ENCODE results near the gene CCDC184. TPM values are rescaled to one million over a fixed set of nuclear protein-coding genes. Genes with fewer than 3 reads are reported as not detected.

The CCDC184 gene
- polyA plus RNA-seq, 4 donors = 0.27 to 2.1 TPM; not detected in 2

DNA sequence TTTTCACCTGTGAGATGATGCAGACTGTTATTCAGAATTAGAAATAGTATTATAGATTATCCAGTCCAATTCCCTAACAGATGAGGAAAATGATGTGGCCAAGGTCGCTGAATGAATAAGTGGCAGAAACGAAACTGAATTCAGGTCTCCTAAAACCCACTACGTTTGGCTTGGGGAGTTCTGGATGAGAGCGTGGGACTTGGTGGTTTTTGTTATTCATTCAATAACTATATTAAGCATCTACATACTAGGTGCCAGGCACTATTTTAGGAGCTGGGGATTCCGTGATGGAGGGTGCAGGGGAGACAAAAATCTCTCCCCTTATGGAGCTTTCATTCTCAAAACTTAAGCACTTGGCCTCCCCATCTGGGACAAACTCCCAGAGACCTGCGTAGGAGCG, 813 bp upstream of the CCDC184 start:
- Histone ChIP-seq H3K4me1 (ENCODE audit: control insufficient read depth in 3 of 3, insufficient read depth in 2 of 3, low read depth in 1 of 3, low read length in 2 of 3) (peaks cover 0 to 4% (median 0%) of the 10 kb centered on the region in 3 donors), H3K36me3 (ENCODE audit: control insufficient read depth in 3 of 3, insufficient read depth in 2 of 3, low read depth in 1 of 3, low read length in 3 of 3) (no peaks in the 10 kb centered on the region), H3K4me3 (ENCODE audit: low read depth in 1 of 3, low read length in 3 of 3) (peak overlapping the region in 2 of 3 donors; percentile 27 to 49), H3K9me3 (ENCODE audit: control insufficient read depth in 2 of 2, insufficient read depth in 1 of 2, low read depth in 1 of 2, low read length in 1 of 2) (no peaks in the 10 kb centered on the region), H3K27ac (ENCODE audit: low read depth in 1 of 3, low read length in 2 of 3) (peak overlapping the region in 1 of 3 donors; percentile 3), H3K27me3 (ENCODE audit: control insufficient read depth in 3 of 3, insufficient read depth in 3 of 3, low read length in 3 of 3) (peaks cover 0 to 81% (median 5%) of the 10 kb centered on the region in 3 donors)
- DNase-seq = no peak
- no peak for FAIRE-seq
- WGBS, 3 donors = 3 to 6% (median 5%) methylated on average over 7 of the region's 7 CpGs

DNA sequence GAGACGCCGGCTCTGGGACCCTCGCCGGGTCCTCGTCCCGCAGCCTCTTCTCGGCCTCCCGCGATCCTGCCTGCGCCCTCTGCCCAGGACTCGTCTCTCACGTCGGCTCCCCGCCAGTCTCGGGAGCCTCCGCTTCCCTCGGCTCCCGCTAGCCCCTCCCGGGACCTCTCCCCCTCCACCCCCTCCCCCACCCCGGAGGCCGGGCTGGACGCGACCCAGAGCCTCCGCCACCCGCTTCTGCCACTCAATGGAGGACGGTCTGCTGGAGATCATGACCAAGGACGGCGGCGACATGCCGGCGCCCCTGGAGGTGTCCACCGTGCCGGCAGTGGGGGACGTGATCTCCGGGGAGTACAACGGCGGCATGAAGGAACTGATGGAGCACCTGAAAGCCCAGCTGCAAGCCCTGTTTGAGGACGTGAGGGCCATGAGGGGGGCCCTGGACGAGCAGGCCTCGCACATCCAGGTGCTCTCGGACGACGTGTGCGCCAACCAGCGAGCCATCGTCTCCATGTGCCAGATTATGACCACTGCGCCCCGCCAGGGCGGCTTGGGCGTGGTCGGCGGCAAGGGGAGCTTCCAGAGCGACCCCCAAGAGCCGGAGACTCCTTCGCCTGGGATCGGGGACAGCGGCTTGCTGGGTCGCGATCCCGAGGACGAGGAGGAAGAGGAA, 568 bp downstream of the CCDC184 start:
- 3 to 6% (median 4%) methylated on average over 50 to 61 of the region's 61 CpGs for WGBS, 3 donors
- Histone ChIP-seq H3K9me3 (ENCODE audit: control insufficient read depth in 2 of 2, insufficient read depth in 1 of 2, low read depth in 1 of 2, low read length in 1 of 2) (no peaks in the 10 kb centered on the region), H3K27ac (ENCODE audit: low read depth in 1 of 3, low read length in 2 of 3) (no peak overlapping the region), H3K4me1 (ENCODE audit: control insufficient read depth in 3 of 3, insufficient read depth in 2 of 3, low read depth in 1 of 3, low read length in 2 of 3) (peaks cover 0 to 4% (median 0%) of the 10 kb centered on the region in 3 donors), H3K36me3 (ENCODE audit: control insufficient read depth in 3 of 3, insufficient read depth in 2 of 3, low read depth in 1 of 3, low read length in 3 of 3) (no peaks in the 10 kb centered on the region), H3K4me3 (ENCODE audit: low read depth in 1 of 3, low read length in 3 of 3) (peak overlapping the region; percentile 27 to 62 (median 49)), H3K27me3 (ENCODE audit: control insufficient read depth in 3 of 3, insufficient read depth in 3 of 3, low read length in 3 of 3) (peaks cover 0 to 74% (median 5%) of the 10 kb centered on the region in 3 donors)
- FAIRE-seq (no peak), DNase-seq (peak in 1 of 2 donors; percentile 24)

DNA sequence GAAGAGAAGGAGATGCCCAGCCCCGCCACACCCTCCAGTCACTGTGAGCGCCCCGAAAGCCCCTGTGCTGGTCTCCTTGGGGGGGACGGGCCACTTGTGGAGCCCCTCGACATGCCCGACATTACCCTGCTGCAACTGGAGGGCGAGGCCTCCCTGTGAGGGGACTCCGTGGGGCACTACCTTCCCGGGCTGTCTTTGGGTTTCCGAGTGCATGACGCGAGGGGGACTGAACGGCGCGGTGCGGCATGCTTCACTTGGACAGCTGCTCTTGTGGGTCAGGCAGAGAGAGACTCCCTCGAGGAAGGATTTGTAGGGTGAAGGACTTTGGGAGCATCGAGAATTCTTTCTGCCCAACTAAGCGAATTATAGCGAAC, 1.1 kb downstream of the CCDC184 start:
- Histone ChIP-seq H3K4me1 (ENCODE audit: control insufficient read depth in 3 of 3, insufficient read depth in 2 of 3, low read depth in 1 of 3, low read length in 2 of 3) (peaks cover 0 to 4% (median 0%) of the 10 kb centered on the region in 3 donors), H3K27me3 (ENCODE audit: control insufficient read depth in 3 of 3, insufficient read depth in 3 of 3, low read length in 3 of 3) (peaks cover 0 to 69% (median 5%) of the 10 kb centered on the region in 3 donors), H3K4me3 (ENCODE audit: low read depth in 1 of 3, low read length in 3 of 3) (peak overlapping the region in 1 of 3 donors; percentile 27), H3K27ac (ENCODE audit: low read depth in 1 of 3, low read length in 2 of 3) (no peak overlapping the region), H3K36me3 (ENCODE audit: control insufficient read depth in 3 of 3, insufficient read depth in 2 of 3, low read depth in 1 of 3, low read length in 3 of 3) (no peaks in the 10 kb centered on the region), H3K9me3 (ENCODE audit: control insufficient read depth in 2 of 2, insufficient read depth in 1 of 2, low read depth in 1 of 2, low read length in 1 of 2) (no peaks in the 10 kb centered on the region)
- no peak for FAIRE-seq
- WGBS, 3 donors = 9 to 14% (median 10%) methylated on average over 20 of the region's 20 CpGs
- no peak for DNase-seq

DNA sequence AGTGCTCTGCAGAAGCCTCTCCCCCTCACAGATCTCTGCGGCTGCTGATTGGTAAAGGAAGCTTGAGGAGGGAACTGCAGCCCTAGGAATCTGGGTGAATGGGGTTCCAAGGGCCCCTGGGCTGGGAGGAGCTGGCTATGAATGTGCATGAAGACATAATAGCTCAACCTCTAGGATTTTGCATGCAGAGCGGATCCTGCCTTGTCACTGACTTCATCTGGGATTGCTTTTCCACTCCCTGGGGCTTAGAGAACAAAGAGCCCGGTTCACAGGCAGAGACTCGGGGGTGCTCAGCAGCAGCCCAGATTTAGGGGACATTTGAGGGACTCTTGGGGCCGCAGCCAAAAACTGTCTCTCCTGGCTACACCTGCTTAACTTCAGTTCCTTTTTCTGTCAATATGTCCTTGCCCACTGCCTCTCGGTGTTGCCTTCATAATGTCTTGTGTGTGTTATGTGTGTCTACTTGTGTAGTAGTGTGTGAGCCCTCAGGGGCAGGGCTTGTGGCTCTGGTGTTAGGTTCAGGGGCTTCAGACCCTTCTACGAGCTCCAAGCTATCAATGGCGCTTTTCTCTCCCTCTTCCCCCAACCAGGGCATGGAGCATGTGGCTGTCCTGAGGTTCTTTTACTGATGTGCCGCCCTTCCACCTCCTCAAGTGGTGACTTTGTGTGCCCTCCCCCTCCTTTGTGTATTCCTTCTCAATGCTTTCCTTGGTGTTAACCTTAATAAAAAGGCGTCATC, 1.9 kb downstream of the CCDC184 start:
- Histone ChIP-seq H3K9me3 (ENCODE audit: control insufficient read depth in 2 of 2, insufficient read depth in 1 of 2, low read depth in 1 of 2, low read length in 1 of 2) (no peaks in the 10 kb centered on the region), H3K27ac (ENCODE audit: low read depth in 1 of 3, low read length in 2 of 3) (no peak overlapping the region), H3K4me3 (ENCODE audit: low read depth in 1 of 3, low read length in 3 of 3) (no peak overlapping the region), H3K36me3 (ENCODE audit: control insufficient read depth in 3 of 3, insufficient read depth in 2 of 3, low read depth in 1 of 3, low read length in 3 of 3) (no peaks in the 10 kb centered on the region), H3K4me1 (ENCODE audit: control insufficient read depth in 3 of 3, insufficient read depth in 2 of 3, low read depth in 1 of 3, low read length in 2 of 3) (peaks cover 0 to 9% (median 0%) of the 10 kb centered on the region in 3 donors), H3K27me3 (ENCODE audit: control insufficient read depth in 3 of 3, insufficient read depth in 3 of 3, low read length in 3 of 3) (peaks cover 0 to 61% (median 5%) of the 10 kb centered on the region in 3 donors)
- DNase-seq (peak in 1 of 2 donors; percentile 26), FAIRE-seq (no peak)
- 66 to 77% (median 75%) methylated on average over 10 of the region's 10 CpGs for WGBS, 3 donors

DNA sequence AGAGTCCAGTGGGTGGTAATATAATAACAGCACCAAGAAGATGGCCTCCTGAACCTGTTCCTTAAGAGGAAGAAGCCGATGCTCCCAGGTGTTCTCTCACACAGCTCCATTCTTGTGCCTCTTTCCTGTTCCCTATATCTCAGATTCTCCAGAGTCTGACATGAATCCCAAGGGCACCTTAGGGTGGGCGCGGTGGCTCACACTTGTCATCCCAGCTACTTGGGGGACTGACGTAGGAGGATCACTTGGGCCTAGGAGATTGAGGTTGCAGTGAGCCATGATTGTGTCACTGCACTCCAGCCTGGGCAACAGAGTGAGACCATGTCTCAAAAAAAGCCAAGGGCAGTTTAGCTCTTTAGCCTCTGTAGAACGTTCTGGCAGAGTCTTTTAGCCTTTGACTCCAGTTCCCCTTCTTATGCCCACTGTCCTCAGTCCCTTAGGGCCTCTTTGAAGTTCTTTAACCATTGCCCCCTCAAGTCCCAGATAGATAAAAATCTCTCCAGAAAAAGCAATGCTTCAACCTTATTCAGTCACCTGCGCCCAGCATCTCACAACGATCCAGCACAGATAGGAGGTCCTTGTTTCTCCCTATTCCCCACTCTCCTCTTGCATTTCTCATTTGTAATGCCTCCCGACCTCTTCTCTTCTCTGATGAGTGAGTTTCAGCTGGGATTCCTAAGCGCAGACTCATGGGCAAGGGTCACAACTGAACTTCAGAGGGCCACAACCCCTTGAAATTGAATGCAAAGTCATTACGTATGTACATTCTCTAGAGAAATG, 4.7 kb downstream of the CCDC184 start:
- FAIRE-seq (no peak), DNase-seq (no peak)
- peaks cover 0 to 36% (median 3%) of the 10 kb centered on the region in 3 donors for H3K27me3 ChIP-seq (ENCODE audit: control insufficient read depth in 3 of 3, insufficient read depth in 3 of 3, low read length in 3 of 3)
- peaks cover 0 to 9% (median 0%) of the 10 kb centered on the region in 3 donors for H3K4me1 ChIP-seq (ENCODE audit: control insufficient read depth in 3 of 3, insufficient read depth in 2 of 3, low read depth in 1 of 3, low read length in 2 of 3)
- no peak overlapping the region for H3K4me3 ChIP-seq (ENCODE audit: low read depth in 1 of 3, low read length in 3 of 3)
- H3K27ac ChIP-seq (ENCODE audit: low read depth in 1 of 3, low read length in 2 of 3) = no peak overlapping the region
- H3K36me3 ChIP-seq (ENCODE audit: control insufficient read depth in 3 of 3, insufficient read depth in 2 of 3, low read depth in 1 of 3, low read length in 3 of 3) = no peaks in the 10 kb centered on the region
- H3K9me3 ChIP-seq (ENCODE audit: control insufficient read depth in 2 of 2, insufficient read depth in 1 of 2, low read depth in 1 of 2, low read length in 1 of 2) = no peaks in the 10 kb centered on the region
- WGBS, 3 donors = 79 to 82% (median 81%) methylated on average over 10 of the region's 10 CpGs

DNA sequence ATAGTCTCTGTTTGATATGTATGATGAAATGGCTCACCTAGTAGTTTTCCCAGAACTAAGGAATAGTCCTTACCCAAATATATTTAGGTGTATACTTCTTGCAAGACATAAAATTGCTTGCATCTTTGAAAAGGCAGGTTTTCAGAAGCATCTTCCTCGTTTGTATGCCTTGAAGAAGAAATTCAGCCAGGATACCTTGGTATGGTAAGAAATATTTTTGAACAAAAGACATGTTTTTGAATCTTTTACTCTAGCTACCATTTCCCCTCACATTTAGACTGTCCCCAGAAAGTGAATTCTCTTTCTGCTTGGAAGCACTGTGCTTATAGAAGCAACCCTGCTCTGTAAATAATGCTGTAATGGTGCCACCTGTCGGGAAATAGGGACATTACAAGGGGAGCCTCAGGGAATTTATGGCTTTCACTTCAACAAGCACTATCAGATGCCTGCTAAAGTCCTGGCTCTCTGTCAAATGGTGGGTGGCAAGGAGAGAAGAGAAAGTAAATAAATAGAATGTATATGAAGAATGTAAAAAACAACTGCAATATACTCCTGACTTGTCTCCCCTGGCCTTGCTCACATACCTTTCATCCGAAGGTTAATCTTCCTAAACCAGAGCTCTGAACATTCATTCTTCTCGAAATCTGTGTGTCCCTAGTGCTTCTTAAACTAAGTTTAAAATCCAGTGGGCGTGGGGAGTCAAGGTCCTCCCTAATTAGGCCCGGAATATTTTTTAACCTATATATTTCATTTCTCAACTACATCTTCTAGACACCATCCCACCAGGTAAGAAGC, 6.1 kb downstream of the CCDC184 start:
- 19 to 36% (median 19%) methylated on average over 6 of the region's 6 CpGs for WGBS, 3 donors
- peaks cover 0 to 21% (median 0%) of the 10 kb centered on the region in 3 donors for H3K27me3 ChIP-seq (ENCODE audit: control insufficient read depth in 3 of 3, insufficient read depth in 3 of 3, low read length in 3 of 3)
- H3K4me3 ChIP-seq (ENCODE audit: low read depth in 1 of 3, low read length in 3 of 3) = no peak overlapping the region
- no peak for FAIRE-seq
- H3K9me3 ChIP-seq (ENCODE audit: control insufficient read depth in 2 of 2, insufficient read depth in 1 of 2, low read depth in 1 of 2, low read length in 1 of 2) = no peaks in the 10 kb centered on the region
- H3K27ac ChIP-seq (ENCODE audit: low read depth in 1 of 3, low read length in 2 of 3) = no peak overlapping the region
- peak; percentile 90 to 94 for DNase-seq
- H3K4me1 ChIP-seq (ENCODE audit: control insufficient read depth in 3 of 3, insufficient read depth in 2 of 3, low read depth in 1 of 3, low read length in 2 of 3) = peaks cover 0 to 5% (median 0%) of the 10 kb centered on the region in 3 donors
- no peaks in the 10 kb centered on the region for H3K36me3 ChIP-seq (ENCODE audit: control insufficient read depth in 3 of 3, insufficient read depth in 2 of 3, low read depth in 1 of 3, low read length in 3 of 3)

DNA sequence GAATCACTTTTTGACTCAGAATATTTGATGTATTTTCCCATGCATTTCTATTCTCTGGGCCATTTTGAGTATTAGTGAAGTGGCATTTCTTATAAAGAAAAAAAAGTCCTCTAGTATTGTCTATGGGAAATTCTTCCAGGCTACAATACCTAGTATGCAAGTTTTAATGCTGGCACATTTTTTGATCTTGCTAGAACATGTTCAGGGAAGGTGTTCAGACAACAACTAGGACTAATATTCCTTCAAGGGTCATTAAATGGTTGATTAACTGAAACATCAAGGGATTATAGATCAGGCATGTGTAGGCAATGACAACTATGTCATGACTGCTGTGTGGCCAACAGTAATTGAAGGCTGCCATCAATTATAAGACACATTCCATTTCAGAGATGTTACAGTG, 7.7 kb downstream of the CCDC184 start:
- Histone ChIP-seq H3K4me3 (ENCODE audit: low read depth in 1 of 3, low read length in 3 of 3) (no peak overlapping the region), H3K27me3 (ENCODE audit: control insufficient read depth in 3 of 3, insufficient read depth in 3 of 3, low read length in 3 of 3) (peaks cover 0 to 6% (median 0%) of the 10 kb centered on the region in 3 donors), H3K27ac (ENCODE audit: low read depth in 1 of 3, low read length in 2 of 3) (no peak overlapping the region), H3K9me3 (ENCODE audit: control insufficient read depth in 2 of 2, insufficient read depth in 1 of 2, low read depth in 1 of 2, low read length in 1 of 2) (no peaks in the 10 kb centered on the region), H3K36me3 (ENCODE audit: control insufficient read depth in 3 of 3, insufficient read depth in 2 of 3, low read depth in 1 of 3, low read length in 3 of 3) (no peaks in the 10 kb centered on the region), H3K4me1 (ENCODE audit: control insufficient read depth in 3 of 3, insufficient read depth in 2 of 3, low read depth in 1 of 3, low read length in 2 of 3) (peaks cover 0 to 5% (median 0%) of the 10 kb centered on the region in 3 donors)
- FAIRE-seq (no peak), DNase-seq (no peak)

Measured in small intestine (tissue), 7 donors.